Body of pancreas (tissue), 4 donors: ENCODE measurements around the gene HERPUD2. TPM values are rescaled to one million over a fixed set of nuclear protein-coding genes. Genes with fewer than 3 reads are reported as not detected.
"Not testable (repeated sequence)": the region's sequence is repeated elsewhere in the genome, so short reads cannot be mapped to it uniquely, and the experiment has no call there.

Source experiments
- ATAC-seq: fragments of 150-250 bp; one replicate; pipeline ENCODE4 v1.9.1; 2016
- DNase-seq, 4 donors: peaks; one replicate each; pipeline ENCODE4 v3.0.0-alpha.2; 2019
- H3K27ac ChIP-seq, 4 donors: fragments of 200-600 bp; sonication (generic); 1 replicate in 3 of 4; 2 replicates in 1 of 4; pipeline versions ENCODE4 v1.5.1 to v1.6.1; 2016 to 2019; ENCODE audit warnings: mild to moderate bottlenecking in 1 of 4, mixed read lengths in 1 of 4, moderate library complexity in 1 of 4
- H3K27me3 ChIP-seq, 2 donors: fragments of 200-600 bp; sonication (generic); one replicate each; pipeline ENCODE4 v1.6.0; 2016; ENCODE audit warnings: mild to moderate bottlenecking in 1 of 2
- H3K36me3 ChIP-seq, 2 donors: fragments of 200-600 bp; sonication (generic); replicated peaks in 1 of 2; 2 replicates each; pipeline ENCODE4 v1.5.1; 2016; ENCODE audit warnings: low read depth in 2 of 2; ENCODE audit not compliant: insufficient read depth in 1 of 2
- H3K4me1 ChIP-seq: fragments of 200-600 bp; sonication (generic); one replicate; pipeline ENCODE4 v1.6.0; 2016
- H3K4me3 ChIP-seq, 2 donors: fragments of 200-600 bp; sonication (generic); 1 replicate in 1 of 2; 2 replicates in 1 of 2; pipeline ENCODE4 v1.5.1; 2016 to 2019
- H3K9me3 ChIP-seq, 3 donors: fragments of 200-600 bp; sonication (generic); 1 replicate in 2 of 3; 2 replicates in 1 of 3; pipeline ENCODE4 v1.5.1; 2016
- CTCF ChIP-seq, 7 experiments: fragments of 450-650 bp in 4 of 7; fragments of 200-600 bp in 3 of 7; sonication (generic) in 3 of 7; IDR thresholded peaks; one replicate each; pipeline ENCODE4 v1.5.1; 2016 to 2019; ENCODE audit warnings: antibody characterized with exemption in 7 of 7
- POLR2A ChIP-seq, 3 donors: fragments of 450-650 bp; IDR thresholded peaks; one replicate each; pipeline ENCODE4 v1.6.1; 2016; ENCODE audit warnings: antibody characterized with exemption in 3 of 3, mild to moderate bottlenecking in 2 of 3
- WGBS, 2 donors: methylation state at CpG; one replicate each; pipeline ENCODE4 v1.1.5; 2017; 5-methylcytosine and 5-hydroxymethylcytosine counted together
- intact Hi-C: fragments of 100-400 bp; cut with DNase I; formaldehyde crosslinking; loops from one replicate; pipeline ENCODE4 v1.15.1; 2023
- total RNA-seq, 2 donors: library from RNA; depleted of rRNA; stranded (reverse); fragments of >200 nt; gene quantifications; one replicate each; pipeline ENCODE4 v1.1.0, GENCODE V29; 2016

The HERPUD2 gene
- total RNA-seq, 2 donors from 2014 or later, result 19.4 to 21.5 TPM

GRCh38 chr7:35691827-35692307 is 3.1 kb downstream of the HERPUD2 start:
- intact Hi-C loops, result loop anchor here (10.0 kb wide), 1 partner anchor 113 kb away; the partner anchor contains the start of gene SEPTIN7
- H3K27me3 ChIP-seq, result no peaks in the 10 kb centered on the region
- no peaks in the 10 kb centered on the region for H3K9me3 ChIP-seq
- no peak overlapping the region for H3K27ac ChIP-seq
- 24 to 26% methylated on average over 6 of the region's 6 CpGs for WGBS, 2 donors
- peaks cover 76% of the 10 kb centered on the region for H3K4me1 ChIP-seq
- no peak for TF ChIP-seq POLR2A (IDR thresholded peaks at IDR 0.05)
- no peak for TF ChIP-seq CTCF (IDR thresholded peaks at IDR 0.05)
- H3K4me3 ChIP-seq, result no peak overlapping the region
- no peak for ATAC-seq
- no peaks in the 10 kb centered on the region for H3K36me3 ChIP-seq
- DNase-seq, result peak in 2 of 4 donors; percentile 11 to 23

GRCh38 chr7:35691366-35691765 is 3.6 kb downstream of the HERPUD2 start:
- TF ChIP-seq POLR2A (IDR thresholded peaks at IDR 0.05) (no peak), CTCF (IDR thresholded peaks at IDR 0.05) (no peak)
- WGBS, 2 donors, result 61 to 74% methylated on average over 1 of the region's 1 CpG
- Histone ChIP-seq H3K4me3 (no peak overlapping the region), H3K4me1 (peaks cover 76% of the 10 kb centered on the region), H3K27me3 (no peaks in the 10 kb centered on the region), H3K27ac (no peak overlapping the region), H3K9me3 (no peaks in the 10 kb centered on the region), H3K36me3 (no peaks in the 10 kb centered on the region)
- intact Hi-C loops, result loop anchor here (10.0 kb wide), 1 partner anchor 113 kb away; the partner anchor contains the start of gene SEPTIN7
- DNase-seq (no peak), ATAC-seq (no peak)

GRCh38 chr7:35690614-35691013 is 4.3 kb downstream of the HERPUD2 start:
- not testable (repeated sequence) for H3K27ac ChIP-seq, ATAC-seq, H3K9me3 ChIP-seq, DNase-seq, H3K36me3 ChIP-seq, H3K27me3 ChIP-seq, H3K4me3 ChIP-seq
- intact Hi-C loops, result loop anchor here (10.0 kb wide), 1 partner anchor 114 kb away; the partner anchor contains the start of gene SEPTIN7
- 90 to 93% methylated on average over 10 of the region's 10 CpGs for WGBS, 2 donors
- H3K4me1 ChIP-seq, result peaks cover 68% of the 10 kb centered on the region

GRCh38 chr7:35685781-35686180 is 9.2 kb downstream of the HERPUD2 start:
- DNase-seq (no peak), ATAC-seq (no peak)
- H3K27ac ChIP-seq, result no peak overlapping the region
- 95 to 97% methylated on average over 5 of the region's 5 CpGs for WGBS, 2 donors
- no peaks in the 10 kb centered on the region for H3K36me3 ChIP-seq
- H3K9me3 ChIP-seq, result no peaks in the 10 kb centered on the region
- peaks cover 39% of the 10 kb centered on the region for H3K4me1 ChIP-seq
- intact Hi-C loops, result loop anchor here (10.0 kb wide), 1 partner anchor 51 kb away; no protein-coding TSS in a partner anchor
- no peak for TF ChIP-seq CTCF (IDR thresholded peaks at IDR 0.05)
- TF ChIP-seq POLR2A (IDR thresholded peaks at IDR 0.05), result no peak
- H3K27me3 ChIP-seq, result no peaks in the 10 kb centered on the region
- no peak overlapping the region for H3K4me3 ChIP-seq

- Histone ChIP-seq H3K36me3 (no peaks in the 10 kb centered on the region), H3K27me3 (no peaks in the 10 kb centered on the region), H3K9me3 (no peaks in the 10 kb centered on the region), H3K27ac (no peak overlapping the region), H3K4me1 (peaks cover 21% of the 10 kb centered on the region), H3K4me3 (no peak overlapping the region)
- intact Hi-C loops, result loop anchor here (10.0 kb wide), 1 partner anchor 47 kb away; no protein-coding TSS in a partner anchor
- no peak for ATAC-seq
- no peak for DNase-seq
- no peak for TF ChIP-seq POLR2A (IDR thresholded peaks at IDR 0.05)
- no peak for TF ChIP-seq CTCF (IDR thresholded peaks at IDR 0.05)
- WGBS, 2 donors, result 84 to 96% methylated on average over 1 of the region's 1 CpG
Observed at GRCh38 chr7:35681231-35682029, 13.5 kb downstream of the HERPUD2 start.
